Measurements from ENCODE around the gene DDX3X.
"Not testable (repeated sequence)": the region's sequence is repeated elsewhere in the genome, so short reads cannot be mapped to it uniquely, and the experiment has no call there.

DDX3X gene

GRCh38 chrX:41314881-41315280 is 19.1 kb upstream of the DDX3X start (continued):
- TF ChIP-seq ZNF830 (tag by site-specific recombination; IDR thresholded peaks at IDR 0.05; ENCODE audit: low read depth), result no peak
- no peak for TF ChIP-seq ZNF366 (tag by site-specific recombination; conservative IDR thresholded peaks at IDR 0.05)
- no peak for TF ChIP-seq ZNF239 (tag by site-specific recombination; IDR thresholded peaks at IDR 0.05)
- TF ChIP-seq ZSCAN5A (tag by site-specific recombination; IDR thresholded peaks at IDR 0.05), result no peak
- TF ChIP-seq SP7 (tag by site-specific recombination; IDR thresholded peaks at IDR 0.05), result no peak

DNA sequence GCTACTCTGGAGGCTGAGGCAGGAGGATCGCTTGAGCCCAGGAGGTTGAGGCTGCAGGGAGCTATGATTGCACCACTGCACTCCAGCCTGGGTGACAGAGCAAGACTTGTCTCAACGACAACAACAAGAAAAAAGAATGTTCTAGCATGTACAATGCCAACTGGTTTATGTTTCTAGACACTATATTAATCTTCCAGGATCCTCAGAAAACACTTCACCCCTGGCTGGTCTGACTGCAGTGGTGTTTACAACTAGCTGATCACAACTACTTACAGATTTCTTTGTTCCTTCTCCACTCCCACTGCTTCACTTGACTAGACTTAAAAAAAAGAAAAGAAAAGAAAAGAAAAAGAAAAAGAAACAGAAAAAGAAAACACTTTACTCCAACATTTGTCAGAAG is 17.7 kb upstream of the DDX3X start:
- not testable (repeated sequence) for H3K36me3 ChIP-seq (ENCODE audit: control insufficient read depth in 2 of 2, insufficient read depth in 1 of 2, low read length in 2 of 2); H3K27ac ChIP-seq (ENCODE audit: extremely low read depth, low read depth, low read length); H3K4me1 ChIP-seq (ENCODE audit: control insufficient read depth, insufficient read depth, low read length); H3K9me3 ChIP-seq (ENCODE audit: control insufficient read depth, insufficient read depth, low read depth, low read length); H3K4me3 ChIP-seq (ENCODE audit: low read depth, low read length)
- ChIA-PET CTCF (interaction anchor here (0.6 to 0.7 kb wide), 2 partner anchors 14 to 83 kb away, joined by 3 to 4 read pairs; no protein-coding TSS in a partner anchor), POLR2A (interaction anchor here (0.7 kb wide), 1 partner anchor 66 kb away, joined by 3 read pairs; no protein-coding TSS in a partner anchor)

GRCh38 chrX:41317477-41318208 is 16.3 kb upstream of the DDX3X start:
- TF ChIP-seq ZNF701 (tag by site-specific recombination; IDR thresholded peaks at IDR 0.05) (no peak), ZFP69B (tag by site-specific recombination; IDR thresholded peaks at IDR 0.05) (no peak), HOXD13 (CRISPR knock-in tag; IDR thresholded peaks at IDR 0.05; ENCODE audit: borderline replicate concordance) (no peak), ZNF146 (tag by site-specific recombination; IDR thresholded peaks at IDR 0.05) (peak; percentile 79)
- Histone ChIP-seq H3K4me1 (ENCODE audit: control insufficient read depth, insufficient read depth, low read length) (no peaks in the 10 kb centered on the region), H3K27ac (ENCODE audit: extremely low read depth, low read depth, low read length) (no peak overlapping the region), H3K4me3 (ENCODE audit: low read depth, low read length) (no peak overlapping the region), H3K9me3 (ENCODE audit: control insufficient read depth, insufficient read depth, low read depth, low read length) (no peaks in the 10 kb centered on the region), H3K36me3 (ENCODE audit: control insufficient read depth in 2 of 2, insufficient read depth in 1 of 2, low read length in 2 of 2) (no peaks in the 10 kb centered on the region)
- ChIA-PET POLR2A (interaction anchor here (0.8 to 1.4 kb wide), 2 partner anchors 15 to 16 kb away, joined by 3 read pairs; partner anchors contain the start of gene DDX3X), CTCF (no interaction called here)

DNA sequence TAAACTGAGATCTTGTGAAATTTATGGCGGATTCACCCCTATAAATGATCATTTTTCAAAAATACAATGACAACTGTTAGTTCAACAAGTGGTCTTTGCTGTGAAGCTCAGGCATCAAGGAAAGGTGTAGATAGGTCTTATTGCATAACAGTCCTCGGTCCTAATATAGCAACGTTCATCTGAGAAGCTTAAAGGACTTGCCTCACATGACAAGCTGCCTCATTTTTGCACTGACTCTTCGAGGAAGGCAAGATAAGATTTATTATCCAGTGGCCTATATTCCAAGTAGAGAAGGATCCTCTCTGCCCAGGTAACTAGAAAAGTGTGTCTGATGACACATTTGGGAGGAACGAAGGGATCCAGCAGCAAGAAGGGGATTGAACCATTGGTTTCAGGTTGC is 13.6 kb upstream of the DDX3X start:
- no peaks in the 10 kb centered on the region for H3K9me3 ChIP-seq (ENCODE audit: control insufficient read depth, insufficient read depth, low read depth, low read length)
- TF ChIP-seq ZIC2 (tag by site-specific recombination; IDR thresholded peaks at IDR 0.05), result no peak
- TF ChIP-seq ZNF133 (tag by site-specific recombination; IDR thresholded peaks at IDR 0.05), result no peak
- no peak for TF ChIP-seq SP3 (tag by site-specific recombination; IDR thresholded peaks at IDR 0.05)
- no peak for TF ChIP-seq ZNF510 (tag by site-specific recombination; IDR thresholded peaks at IDR 0.05; ENCODE audit: insufficient replicate concordance)
- TF ChIP-seq ZNF221 (tag by site-specific recombination; IDR thresholded peaks at IDR 0.05; ENCODE audit: borderline replicate concordance), result no peak
- CTCF ChIA-PET, result interaction anchor here (1.2 kb wide), 1 partner anchor 13 kb away, joined by 3 read pairs; no protein-coding TSS in a partner anchor
- POLR2A ChIA-PET, result interaction anchor here (2.4 kb wide), 1 partner anchor 13 kb away, joined by 7 read pairs; the partner anchor contains the start of gene DDX3X
- H3K36me3 ChIP-seq (ENCODE audit: control insufficient read depth in 2 of 2, insufficient read depth in 1 of 2, low read length in 2 of 2), result no peaks in the 10 kb centered on the region; a peak in 1 of 3 replicates
- H3K4me3 ChIP-seq (ENCODE audit: low read depth, low read length), result no peak overlapping the region
- no peak overlapping the region for H3K27ac ChIP-seq (ENCODE audit: extremely low read depth, low read depth, low read length)
- H3K4me1 ChIP-seq (ENCODE audit: control insufficient read depth, insufficient read depth, low read length), result no peaks in the 10 kb centered on the region

All from HEK293 (cell line).